Glomerular endothelial cell (primary cell): ENCODE data around the gene PLEKHH3. TPM values are rescaled to one million over a fixed set of nuclear protein-coding genes. Genes with fewer than 3 reads are reported as not detected.
"Not testable (repeated sequence)": the region's sequence is repeated elsewhere in the genome, so short reads cannot be mapped to it uniquely, and the experiment has no call there.

Experiments
- DNase-seq: peaks from one replicate; pipeline ENCODE4 v3.0.0-alpha.2; 2011; ENCODE audit warnings: low read depth, low spot score; ENCODE audit errors: extremely low read depth
- total RNA-seq: library from RNA; depleted of rRNA; stranded (reverse); fragments of >200 nt; gene quantifications from 2 replicates; pipeline ENCODE4 v1.2.3, GENCODE V29; 2015

PLEKHH3 gene
- total RNA-seq, 1 donor from 2014 or later = 15.6 TPM

DNA sequence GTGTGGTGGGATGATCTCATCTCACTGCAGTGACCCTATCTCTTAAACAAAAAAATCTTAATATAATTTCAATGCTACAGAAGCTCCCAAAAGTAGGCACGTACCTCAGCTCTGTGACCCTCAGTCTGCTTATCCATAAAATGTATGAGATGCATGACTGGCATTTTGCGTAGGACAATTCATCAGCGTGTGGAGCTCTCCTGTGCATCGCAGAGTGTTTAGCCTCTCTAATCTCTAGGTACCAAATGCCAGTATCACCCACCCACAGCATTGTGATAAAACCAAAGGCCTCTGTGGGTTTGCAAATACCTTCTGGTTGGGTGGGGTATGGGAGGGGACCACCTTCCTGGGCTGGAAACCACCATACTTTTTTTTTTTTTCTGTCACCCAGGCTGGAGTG, 36.7 kb downstream of the PLEKHH3 start:
- no peak for DNase-seq

GRCh38 chr17:42639525-42640113, 37.2 kb downstream of the PLEKHH3 start:
- DNase-seq = no peak

GRCh38 chr17:42632949-42633444, 43.8 kb downstream of the PLEKHH3 start:
- DNase-seq = no peak

GRCh38 chr17:42629411-42630009, 47.3 kb downstream of the PLEKHH3 start:
- no peak for DNase-seq

- not testable (repeated sequence) for DNase-seq
These were observed 49.6 kb downstream of the PLEKHH3 start for GRCh38 chr17:42627032-42627764.

GRCh38 chr17:42623732-42624596, 52.8 kb downstream of the PLEKHH3 start:
- no peak for DNase-seq

GRCh38 chr17:42623271-42623670, 53.5 kb downstream of the PLEKHH3 start:
- DNase-seq = no peak

DNA sequence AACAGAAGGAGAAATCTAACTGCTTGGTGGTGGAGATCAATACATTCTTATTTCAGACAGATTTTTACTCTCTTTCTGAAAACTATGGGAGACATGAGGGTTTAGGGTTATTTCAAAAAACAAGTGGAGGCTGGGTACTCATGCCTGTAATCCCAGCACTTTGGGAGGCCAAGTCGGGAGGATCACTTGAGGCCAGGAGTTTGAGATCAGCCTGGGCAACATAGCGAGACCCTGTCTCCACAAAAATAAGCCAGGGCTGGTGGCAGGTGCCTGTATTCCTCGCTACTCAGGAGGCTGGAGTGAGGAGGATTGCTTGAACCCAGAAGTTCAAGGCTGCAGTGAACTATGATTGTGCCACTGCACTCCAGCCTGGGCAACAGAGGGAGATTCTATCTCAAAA, 54.8 kb downstream of the PLEKHH3 start:
- DNase-seq = not testable (repeated sequence)

DNA sequence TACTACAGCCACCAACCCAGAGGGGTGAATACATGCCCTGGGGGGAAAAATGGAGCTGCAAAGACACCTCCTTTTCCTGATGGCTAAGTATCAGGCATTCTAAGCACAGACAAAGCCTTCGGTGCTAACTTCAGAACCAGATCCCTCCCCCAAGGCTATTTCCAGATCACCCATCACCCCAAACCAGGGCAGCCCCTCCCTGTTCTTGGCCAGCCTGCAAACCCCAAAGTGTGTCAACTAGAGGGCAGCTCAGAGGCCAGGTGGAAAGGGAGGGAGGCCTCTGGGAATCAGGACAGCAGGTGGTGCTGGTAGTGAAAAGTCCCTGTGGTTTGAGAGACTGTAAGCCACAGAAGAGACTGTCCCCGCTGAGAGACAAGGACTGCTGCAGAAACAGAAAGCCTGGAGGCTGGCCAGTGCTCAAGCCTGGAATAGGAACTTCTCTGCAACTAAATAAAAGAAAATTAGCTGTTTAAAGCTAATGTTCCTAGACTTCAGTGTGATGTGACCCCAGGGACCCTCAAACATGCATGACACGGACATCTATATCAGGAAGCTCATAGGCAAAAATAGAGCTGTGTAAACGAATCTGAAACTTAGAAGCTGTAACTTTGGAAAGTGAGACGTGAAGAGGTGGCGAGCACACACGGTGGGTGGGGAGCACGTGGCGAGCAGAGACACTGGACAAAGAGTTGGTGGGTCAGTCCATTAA, 58.2 kb downstream of the PLEKHH3 start:
- no peak for DNase-seq

- no peak for DNase-seq
These were observed 58.8 kb downstream of the PLEKHH3 start for GRCh38 chr17:42617956-42618431.

Other genes starting within 250 kb of the PLEKHH3 start
- gene ATP6V0A1, start 218.1 kb downstream of the PLEKHH3 start, total RNA-seq = 41.0 and 44.1 TPM in 2 replicates
- 88.8 and 103 TPM in 2 replicates for gene NAGLU, start 140.8 kb downstream of the PLEKHH3 start, total RNA-seq
- gene HSD17B1, start 124.1 kb downstream of the PLEKHH3 start, total RNA-seq = 0.44 and 1.1 TPM in 2 replicates
- 30.3 and 30.8 TPM in 2 replicates for gene COASY, start 114.8 kb downstream of the PLEKHH3 start, total RNA-seq
- 27.1 and 30.0 TPM in 2 replicates for gene MLX, start 109.9 kb downstream of the PLEKHH3 start, total RNA-seq
- gene PSMC3IP, start 99.3 kb downstream of the PLEKHH3 start, total RNA-seq = 2.7 and 5.2 TPM in 2 replicates
- 47.4 and 52.6 TPM in 2 replicates for gene RETREG3, start 67.6 kb downstream of the PLEKHH3 start, total RNA-seq
- 58.9 and 75.8 TPM in 2 replicates for gene TUBG1, start 67.3 kb downstream of the PLEKHH3 start, total RNA-seq
- 18.7 and 20.8 TPM in 2 replicates for gene TUBG2, start 17.7 kb downstream of the PLEKHH3 start, total RNA-seq
- gene CCR10, start 4.8 kb upstream of the PLEKHH3 start, total RNA-seq = 0.34 and 1.4 TPM in 2 replicates
- 17.6 and 17.9 TPM in 2 replicates for gene CNTNAP1, start 5.5 kb upstream of the PLEKHH3 start, total RNA-seq
- gene EZH1, start 68.0 kb upstream of the PLEKHH3 start, total RNA-seq = 10.4 and 20.0 TPM in 2 replicates
- 6.3 and 23.7 TPM in 2 replicates for gene RAMP2, start 84.2 kb upstream of the PLEKHH3 start, total RNA-seq
- 67.1 and 82.4 TPM in 2 replicates for gene VPS25, start 96.5 kb upstream of the PLEKHH3 start, total RNA-seq
- 8.8 and 10.4 TPM in 2 replicates for gene WNK4, start 103.6 kb upstream of the PLEKHH3 start, total RNA-seq
- gene COA3, start 121.7 kb upstream of the PLEKHH3 start, total RNA-seq = 48.7 and 65.7 TPM in 2 replicates
- gene CNTD1, start 121.9 kb upstream of the PLEKHH3 start, total RNA-seq = 0.29 TPM in 1 of 2 replicates, not detected in the other
- gene BECN1, start 147.3 kb upstream of the PLEKHH3 start, total RNA-seq = 70.7 and 115 TPM in 2 replicates
- gene PSME3, start 156.4 kb upstream of the PLEKHH3 start, total RNA-seq = 127 and 130 TPM in 2 replicates
- gene AOC2, start 167.6 kb upstream of the PLEKHH3 start, total RNA-seq = 1.8 and 2.0 TPM in 2 replicates
- 0.05 and 0.82 TPM in 2 replicates for gene AOC3, start 174.2 kb upstream of the PLEKHH3 start, total RNA-seq
- gene G6PC1, start 223.8 kb upstream of the PLEKHH3 start, total RNA-seq = not detected in 2 replicates